ENCODE data around the gene LINC01488.

LINC01488 gene

DNA sequence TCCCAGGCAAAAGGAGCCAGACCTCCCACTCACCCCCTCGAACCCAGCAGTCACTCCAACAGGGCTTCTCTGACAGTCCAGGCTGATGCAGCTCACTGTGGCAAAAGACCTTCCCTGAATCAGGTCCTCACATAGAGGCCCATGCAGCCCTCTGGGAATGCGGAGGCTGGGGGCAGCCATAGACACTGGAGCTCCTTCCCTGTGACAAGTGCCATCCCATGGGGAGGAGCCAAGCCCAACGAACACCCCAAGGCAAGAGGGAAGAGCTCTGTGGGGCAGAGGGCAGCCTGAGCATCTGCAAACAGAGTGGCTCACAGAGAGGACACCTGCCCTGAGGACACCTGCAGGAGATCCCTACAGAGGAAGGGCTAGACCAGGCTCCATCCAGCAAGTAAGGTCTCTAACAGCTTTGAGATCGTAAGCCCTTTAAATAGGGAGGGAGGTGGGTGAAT lies at the start of gene LINC01488:
TSS of gene LINC01488 (plus strand) at position 271 of the 452 bp plus-strand sequence.
- DNase-seq (ENCODE audit: low read depth, low spot score), result no peak

DNA sequence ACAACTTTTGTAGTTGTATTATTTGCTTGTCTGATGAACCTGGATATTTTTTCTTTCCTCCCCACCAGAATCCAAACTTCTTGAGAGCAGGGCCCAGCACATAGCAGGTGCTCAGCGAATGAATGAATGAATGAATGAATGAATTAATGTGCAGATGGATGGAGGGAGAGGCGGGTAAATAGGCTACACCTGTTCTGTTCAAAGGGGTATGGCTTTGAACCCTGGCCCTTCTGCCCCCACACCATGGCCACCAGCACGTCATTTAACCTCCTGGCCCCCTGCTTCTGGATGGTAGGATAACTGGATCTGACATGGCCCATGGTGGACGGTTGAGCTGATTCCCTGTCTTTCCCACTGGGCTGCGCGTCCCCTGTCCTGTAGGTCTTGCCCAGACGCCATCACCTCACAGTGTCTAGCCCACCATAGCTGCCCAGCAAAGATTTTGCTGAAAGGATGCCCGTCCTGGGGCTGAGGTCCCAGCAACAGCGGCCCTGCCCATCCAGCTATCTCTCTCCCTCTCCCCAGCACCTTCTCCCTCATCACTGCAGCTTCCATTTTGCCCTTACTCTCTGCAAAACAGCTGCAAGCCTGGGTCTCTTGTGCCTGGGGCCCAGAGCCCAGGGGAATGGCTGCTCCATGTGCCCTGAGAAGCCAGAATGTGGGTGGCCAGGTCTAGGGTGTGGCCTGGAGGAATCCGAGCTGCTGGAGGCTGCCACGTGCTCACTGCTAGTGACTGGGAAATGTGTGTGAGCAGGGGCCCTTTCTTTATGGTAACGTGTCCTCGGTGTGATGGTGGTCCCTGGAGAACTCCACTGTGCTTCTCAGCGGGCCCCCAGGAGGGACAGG lies 49.3 kb upstream of the LINC01488 start:
- no peak for DNase-seq (ENCODE audit: low read depth, low spot score)

DNA sequence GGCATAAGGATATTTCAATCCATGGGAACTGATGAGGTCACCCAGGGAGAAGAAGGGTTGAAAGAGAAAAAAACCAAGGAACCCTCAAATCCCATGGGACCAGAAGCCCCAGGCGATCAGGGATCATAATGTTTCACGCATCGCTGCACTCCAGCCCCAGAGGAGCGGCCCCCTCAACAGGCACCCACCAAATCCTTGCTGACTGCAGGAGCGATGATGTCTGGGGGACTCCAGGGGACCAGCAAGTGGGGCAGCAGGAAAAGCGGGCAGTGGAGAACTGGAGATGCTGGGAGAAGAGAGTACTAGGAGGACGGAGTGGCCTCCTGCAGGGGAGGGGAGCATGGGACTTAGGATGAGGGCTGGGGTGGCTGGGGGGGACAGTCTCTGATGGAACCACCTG lies 47.7 kb upstream of the LINC01488 start:
- DNase-seq (ENCODE audit: low read depth, low spot score), result no peak

DNA sequence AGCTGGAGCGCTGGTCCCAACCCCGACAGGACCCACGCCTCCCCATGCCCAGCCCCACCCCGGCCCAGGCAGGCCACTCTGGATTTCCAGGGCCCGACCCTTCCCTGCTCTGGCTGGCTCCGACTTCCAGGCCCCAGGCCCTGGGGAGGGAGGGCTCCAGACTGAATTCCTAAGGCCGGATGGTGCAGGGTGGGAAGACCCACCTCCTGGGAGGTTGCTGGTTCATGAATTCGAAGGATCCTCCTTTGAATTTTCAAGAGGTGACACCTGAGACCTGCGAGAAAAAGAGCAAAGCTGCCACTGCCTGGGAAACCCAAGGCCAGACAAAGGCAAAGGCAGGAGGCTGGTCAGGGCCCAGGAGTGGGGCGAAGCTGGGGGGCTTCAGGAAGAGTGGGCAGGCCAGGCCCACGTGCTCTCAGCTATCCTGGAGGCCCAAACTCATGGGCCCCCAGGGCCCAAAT lies 47.0 kb upstream of the LINC01488 start:
- no peak for DNase-seq (ENCODE audit: low read depth, low spot score)

DNA sequence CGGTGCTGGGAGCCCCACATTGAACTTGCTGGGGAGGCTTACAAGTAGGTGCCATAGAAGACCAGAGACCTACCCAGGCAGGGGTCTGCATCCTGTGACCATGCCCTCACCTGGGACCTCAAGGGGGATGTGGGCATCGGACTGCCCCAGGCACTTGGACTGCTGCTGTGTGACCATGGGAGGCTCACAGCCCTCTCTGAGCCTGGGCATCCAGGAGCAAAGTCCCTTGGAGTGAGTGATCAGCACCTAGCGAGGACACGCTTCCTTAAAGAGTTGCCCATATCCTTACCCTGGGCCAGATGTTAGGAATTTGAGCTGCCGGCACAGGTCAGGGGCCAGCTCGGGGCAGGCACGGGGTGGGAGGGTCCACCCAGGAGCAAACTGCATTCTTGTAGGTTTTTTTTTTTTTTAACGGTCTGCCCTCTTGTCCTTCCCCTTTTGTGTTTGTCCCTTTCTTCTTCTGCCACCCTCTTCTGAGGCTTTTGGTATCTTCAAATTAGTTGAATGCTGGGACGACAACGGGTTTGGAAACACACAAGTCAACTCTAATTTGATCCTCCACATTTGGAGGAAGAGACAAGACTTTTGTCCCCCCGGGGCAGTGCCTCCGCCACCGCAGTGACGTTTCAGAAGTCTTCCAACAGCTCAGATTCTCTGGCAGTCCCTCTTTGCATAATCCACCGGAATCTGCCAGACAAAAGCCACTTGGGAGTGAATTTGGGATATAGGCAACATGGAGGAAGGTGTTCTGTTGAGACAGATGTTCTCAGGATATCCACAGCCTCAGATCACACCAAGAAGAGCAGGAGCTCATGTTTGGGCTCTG lies 46.1 kb upstream of the LINC01488 start:
- DNase-seq (ENCODE audit: low read depth, low spot score), result no peak

DNA sequence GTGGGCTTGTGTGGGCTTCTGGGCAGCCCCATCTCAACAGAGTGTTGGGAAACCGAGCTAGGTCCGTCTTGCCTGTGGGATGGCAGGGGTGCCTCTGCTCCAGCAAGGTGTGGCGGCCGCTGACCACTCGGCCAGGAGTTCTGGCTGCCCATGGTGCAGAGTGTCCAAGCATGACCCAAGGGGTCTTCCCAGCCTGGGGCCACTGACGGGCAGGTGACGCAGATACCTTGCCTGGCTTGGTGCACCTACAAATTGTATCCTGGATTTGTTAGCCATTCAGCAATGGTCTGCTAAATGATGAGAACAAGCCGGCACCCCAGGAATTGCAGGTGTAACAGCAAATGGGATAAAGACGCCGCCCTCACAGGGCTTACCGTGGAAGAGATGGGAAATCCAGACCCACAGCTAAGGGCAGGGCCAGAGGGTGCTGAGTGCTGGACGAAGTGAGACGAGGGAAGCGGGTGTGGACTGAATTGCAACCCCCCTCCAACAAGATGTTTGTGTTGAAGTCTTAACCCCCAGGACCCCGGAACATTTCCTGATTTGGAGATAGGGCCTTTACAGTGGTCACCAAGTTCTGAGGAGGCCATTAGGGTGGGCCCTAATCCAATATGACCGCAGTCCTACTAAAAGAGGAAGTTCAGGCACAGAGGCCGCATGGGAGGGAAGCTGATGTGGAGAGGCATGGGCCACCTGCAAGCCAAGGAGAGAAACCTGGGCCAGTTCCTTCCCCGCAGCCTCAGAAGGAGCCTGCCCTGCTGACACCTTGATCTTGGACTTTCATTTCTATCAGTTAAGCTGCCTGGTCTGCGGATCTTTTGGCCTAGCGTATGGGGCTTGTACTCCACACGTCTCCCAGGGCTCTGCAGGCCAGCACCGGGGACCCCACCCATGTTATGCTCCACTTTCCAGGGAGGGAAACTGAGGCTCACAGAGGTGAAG lies 45.2 kb upstream of the LINC01488 start:
- no peak for DNase-seq (ENCODE audit: low read depth, low spot score)

DNA sequence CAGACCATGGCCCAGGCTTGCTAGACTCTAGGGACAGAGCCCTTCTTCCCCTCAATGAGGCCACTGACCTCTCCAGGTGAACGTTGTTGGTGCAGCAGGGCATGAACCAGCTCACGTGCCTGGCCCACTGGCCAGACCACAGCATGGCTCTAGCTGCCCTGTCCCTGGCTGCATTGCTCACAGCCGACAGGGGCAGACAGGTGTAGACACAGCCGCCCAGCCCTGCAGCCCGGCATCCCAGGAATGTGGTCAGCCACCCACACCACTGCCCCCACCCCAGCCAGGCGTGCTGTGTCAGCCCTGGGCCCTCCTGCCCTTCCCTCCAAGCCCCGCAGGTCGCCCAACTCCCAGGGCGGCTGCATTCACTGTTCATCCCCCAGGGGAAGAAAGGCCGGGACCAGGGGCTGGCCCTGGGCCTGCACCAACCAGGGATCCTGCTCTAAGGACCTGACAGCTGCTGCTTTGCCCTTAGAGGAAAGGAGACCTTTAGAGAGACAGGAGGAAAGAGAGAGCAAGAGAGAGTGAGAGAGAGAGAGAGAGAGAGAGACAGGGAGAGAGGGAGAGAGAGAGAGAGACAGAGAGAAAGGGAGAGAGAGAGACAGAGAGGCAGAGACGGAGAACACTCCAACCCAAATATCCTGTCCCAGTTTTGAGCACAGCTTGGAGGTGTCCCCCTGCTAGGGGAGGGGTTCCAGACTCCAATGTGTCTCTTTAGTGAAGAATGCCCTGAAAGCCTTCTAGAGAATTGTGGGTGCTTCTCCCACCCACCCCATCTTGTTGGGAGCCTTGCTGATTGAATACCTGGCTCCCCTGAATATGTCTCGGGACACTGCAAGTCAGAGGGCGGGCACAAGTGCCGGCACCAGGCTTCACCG lies 44.2 kb upstream of the LINC01488 start:
- no peak for DNase-seq (ENCODE audit: low read depth, low spot score)

DNA sequence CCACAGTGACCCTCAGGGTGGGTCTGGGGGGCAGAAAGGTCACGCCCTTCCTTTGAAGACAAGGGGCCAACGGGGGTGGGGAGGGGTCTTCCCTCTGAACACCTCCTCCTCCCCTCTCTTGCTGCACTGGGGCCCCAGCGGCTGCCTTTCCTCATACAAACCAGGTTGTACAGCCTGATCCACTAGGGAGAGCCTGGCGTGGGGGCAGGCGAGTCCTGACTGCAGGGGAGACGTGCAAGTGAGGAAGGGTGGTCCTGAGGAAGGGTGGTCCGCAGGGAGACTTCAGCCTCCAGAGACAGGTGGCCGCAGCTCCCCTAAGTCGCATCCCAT lies 43.6 kb upstream of the LINC01488 start:
- no peak for DNase-seq (ENCODE audit: low read depth, low spot score)

DNA sequence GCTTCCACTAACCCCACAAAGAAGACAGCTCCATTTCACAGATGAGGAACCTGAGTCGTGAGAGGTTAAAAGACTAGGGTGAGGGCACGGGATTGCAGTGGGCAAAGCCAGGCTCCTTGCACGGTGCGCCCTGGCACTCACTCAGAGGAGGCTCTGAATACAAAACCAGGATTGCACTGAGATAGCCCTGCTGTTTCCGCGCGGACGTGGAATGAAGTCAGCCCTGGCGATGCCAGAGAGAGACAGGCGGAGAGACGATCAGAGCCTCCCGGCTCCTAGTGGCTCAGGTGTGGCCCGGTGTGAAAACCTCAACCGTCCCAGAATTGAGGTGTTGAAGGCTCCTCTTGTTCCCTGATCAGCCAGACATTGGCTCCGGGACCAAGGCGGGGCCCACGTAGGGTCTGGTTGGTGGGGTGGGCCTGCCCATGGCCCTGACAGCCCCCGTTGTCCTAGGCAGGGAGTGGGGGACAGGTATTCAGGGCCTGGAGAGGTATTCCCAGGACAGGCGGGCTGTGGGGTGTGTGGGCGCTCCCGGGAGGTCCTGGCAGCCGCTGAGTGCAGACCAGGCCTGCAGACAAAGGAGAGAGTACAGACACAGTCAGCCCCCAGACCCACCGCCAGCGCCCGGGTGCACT lies 43.1 kb upstream of the LINC01488 start:
- no peak for DNase-seq (ENCODE audit: low read depth, low spot score)

DNA sequence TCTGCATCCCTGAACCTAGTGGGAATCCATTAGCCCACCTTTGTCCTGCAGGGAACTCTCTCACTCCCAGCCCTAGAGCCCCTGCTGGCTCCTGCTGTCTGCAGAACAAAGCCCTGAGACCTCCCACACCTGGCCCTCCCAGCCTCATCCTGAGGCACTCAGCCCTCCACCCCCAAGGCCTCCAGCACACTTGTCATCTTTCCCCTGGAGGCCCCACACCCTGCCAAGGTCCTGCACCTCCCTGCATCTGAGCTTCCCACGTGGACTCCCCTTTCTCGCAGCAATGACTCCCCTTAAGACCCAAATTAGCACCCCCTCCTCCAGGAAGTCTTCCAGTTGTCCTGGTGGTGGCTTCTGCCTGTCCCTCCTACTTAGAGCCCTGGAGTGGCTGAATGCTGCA lies 42.3 kb upstream of the LINC01488 start:
- DNase-seq (ENCODE audit: low read depth, low spot score), result no peak

DNA sequence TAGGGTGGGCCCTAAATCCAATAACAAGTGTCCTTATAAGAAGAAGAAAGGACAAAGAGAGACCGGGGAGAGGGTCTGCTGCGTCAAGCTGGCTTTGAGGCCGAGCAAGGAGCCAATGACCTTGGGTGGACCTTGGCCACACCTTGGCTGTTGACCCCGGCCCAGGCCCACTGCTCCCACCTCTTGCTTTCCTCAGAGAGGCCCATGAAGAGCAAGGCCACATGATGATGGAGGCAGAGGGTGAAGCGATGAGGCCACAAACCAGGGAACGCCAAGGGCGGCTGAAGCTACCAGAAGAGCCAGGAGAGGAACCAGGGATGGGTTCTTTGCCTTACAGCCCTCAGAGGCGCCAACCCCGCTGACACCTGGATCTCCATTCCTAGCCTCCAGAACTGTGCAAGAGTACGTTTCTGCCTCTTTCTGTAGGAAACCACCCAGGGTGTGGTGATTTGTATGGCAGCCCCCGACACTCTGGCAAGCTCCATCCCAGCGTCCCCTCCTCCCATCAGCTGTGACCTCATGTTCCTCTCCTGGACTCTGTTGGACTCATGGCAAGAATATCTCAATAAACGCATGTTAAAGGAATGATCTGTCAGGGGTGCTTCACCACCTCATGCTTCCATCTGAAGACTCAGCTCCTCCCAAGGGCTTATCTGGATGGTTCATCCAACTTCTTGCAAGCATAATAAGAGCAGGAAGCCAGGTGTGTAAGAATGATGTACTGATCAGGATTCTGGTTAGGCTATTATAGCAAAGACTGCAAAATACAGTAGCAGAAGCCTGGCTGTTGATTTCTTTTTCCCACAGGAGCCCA lies 41.6 kb upstream of the LINC01488 start:
- DNase-seq (ENCODE audit: low read depth, low spot score), result no peak

DNA sequence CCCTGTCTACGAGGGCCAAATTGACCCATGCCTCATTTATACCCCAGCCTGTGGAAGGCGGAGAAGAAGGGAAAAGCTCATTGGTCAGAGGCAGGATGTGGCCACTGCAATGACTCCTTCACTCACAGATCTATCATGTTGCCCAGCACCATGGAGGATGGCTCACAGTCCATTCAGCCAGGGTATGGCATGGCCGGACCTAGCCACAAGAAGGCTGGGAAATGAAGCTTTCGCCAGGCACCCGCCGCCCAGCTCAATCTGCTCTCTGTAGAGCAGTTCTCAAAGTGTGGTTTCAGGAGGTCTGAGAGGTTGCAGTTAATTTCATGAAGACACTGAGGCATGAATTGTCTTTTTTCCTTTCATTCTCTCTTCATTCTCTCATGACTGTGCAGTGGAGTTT lies 40.6 kb upstream of the LINC01488 start:
- no peak for DNase-seq (ENCODE audit: low read depth, low spot score)

DNA sequence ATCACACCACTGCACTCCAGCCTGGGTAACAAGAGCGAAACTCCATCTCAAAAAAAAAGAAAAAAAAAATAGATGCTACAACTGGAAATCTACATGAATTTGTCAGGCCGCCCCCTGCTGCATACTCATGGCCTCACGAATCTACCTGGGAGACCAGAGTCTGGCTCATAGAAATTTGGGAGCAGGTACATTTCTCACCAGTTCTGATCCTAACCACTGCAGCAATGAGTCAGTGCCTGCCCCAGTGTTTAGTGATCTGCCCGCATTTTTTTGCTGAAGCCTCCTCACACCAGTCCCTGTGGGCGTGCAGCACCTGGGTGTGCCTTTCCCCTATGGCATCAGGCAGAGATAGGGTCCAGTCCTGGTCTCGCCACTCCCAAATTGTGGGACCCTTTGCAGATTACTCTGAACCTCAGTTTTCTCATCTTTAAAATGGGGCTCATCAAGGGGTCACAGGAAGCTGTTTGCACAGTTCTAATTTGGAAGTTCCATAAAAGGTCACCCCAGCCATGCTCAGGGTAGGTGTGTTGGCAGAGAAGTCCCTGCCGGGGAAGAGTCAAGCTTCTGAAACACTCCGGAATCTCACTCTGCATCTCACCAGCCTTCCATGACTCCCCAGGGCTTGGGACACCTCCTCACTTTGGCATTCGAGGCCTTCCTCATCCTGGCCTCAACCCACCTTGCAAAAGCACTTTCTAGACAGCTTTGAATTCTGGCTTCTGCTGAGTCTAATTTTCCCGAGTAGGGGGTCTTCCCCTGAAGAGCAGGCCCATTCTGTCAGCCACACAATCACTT lies 39.3 kb upstream of the LINC01488 start:
- DNase-seq (ENCODE audit: low read depth, low spot score), result no peak

DNA sequence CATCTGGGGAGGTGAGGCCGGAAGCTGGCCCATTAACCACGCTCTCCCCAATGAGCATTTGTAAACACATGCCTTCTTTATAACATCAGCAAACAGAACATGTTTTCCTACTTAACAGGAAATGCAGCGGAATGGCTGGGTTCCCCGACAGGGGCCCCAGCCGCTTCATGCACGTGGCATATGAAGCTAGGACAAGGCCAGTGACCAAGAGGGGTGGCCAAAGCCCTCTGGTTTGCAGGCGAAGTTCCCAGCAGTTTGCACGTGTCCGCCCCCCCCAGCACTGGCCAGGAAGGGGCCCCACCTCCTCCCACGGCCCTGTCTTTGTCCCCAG lies 38.7 kb upstream of the LINC01488 start:
- no peak for DNase-seq (ENCODE audit: low read depth, low spot score)

DNA sequence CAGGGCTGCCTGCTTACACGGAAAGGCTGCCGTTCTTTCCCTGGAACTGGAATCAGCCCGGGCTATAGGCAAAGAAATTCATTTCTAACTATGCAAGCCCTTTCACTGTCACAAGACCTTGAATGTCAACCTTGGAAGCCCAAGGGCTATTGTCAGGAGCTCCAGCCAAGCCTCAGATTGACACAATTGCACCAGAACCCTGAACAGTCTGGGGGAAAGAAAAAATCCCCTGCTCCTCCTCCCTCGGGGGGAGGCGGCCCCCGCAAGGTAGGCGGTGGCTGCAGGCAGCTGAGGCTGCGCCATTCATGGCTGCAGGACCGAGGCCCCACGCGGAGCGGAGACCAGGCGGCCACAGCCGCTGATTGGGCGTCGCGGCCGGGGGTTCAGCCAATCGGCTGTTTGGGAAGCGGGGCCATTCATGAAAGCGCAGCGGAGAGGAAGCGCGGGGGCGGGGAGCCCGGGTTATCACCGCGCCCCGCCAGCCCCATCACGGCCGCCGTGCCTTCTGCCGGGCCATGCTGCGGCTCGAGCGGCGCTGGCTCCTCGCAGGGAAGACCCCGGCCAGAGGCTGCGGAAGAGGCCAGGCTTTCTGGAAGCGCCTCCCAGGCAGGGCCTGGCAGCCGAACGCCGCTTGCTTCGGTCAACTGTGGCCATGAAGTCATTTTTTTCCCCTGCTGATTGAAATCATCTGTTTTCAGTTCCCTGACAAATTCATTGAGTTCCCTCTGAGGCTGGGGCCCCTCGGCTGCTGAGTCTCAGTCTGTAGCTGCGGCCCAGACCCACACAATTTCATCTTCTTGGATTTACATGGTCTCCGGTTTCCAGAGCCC lies 38.1 kb upstream of the LINC01488 start:
- no peak for DNase-seq (ENCODE audit: low read depth, low spot score)

DNA sequence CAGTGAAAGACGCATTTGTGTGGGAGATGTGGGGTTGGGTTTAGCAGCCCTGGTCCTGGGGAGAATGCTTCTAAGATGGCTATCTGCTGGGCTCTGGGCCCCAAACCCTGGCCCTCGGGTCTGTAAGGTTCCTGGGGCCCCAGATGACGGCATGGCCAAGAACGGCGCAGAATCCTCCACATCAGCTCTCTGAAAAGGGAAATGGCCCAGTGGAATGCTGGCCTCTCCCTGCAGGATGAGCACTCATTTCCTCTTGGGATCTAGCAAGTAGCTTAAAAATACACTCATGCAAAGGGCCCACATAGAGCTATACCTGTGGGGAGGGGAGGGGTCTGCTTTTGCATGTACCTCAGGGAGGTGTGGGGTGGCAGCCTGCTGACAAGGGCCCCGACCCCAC lies 37.5 kb upstream of the LINC01488 start:
- DNase-seq (ENCODE audit: low read depth, low spot score), result no peak

DNA sequence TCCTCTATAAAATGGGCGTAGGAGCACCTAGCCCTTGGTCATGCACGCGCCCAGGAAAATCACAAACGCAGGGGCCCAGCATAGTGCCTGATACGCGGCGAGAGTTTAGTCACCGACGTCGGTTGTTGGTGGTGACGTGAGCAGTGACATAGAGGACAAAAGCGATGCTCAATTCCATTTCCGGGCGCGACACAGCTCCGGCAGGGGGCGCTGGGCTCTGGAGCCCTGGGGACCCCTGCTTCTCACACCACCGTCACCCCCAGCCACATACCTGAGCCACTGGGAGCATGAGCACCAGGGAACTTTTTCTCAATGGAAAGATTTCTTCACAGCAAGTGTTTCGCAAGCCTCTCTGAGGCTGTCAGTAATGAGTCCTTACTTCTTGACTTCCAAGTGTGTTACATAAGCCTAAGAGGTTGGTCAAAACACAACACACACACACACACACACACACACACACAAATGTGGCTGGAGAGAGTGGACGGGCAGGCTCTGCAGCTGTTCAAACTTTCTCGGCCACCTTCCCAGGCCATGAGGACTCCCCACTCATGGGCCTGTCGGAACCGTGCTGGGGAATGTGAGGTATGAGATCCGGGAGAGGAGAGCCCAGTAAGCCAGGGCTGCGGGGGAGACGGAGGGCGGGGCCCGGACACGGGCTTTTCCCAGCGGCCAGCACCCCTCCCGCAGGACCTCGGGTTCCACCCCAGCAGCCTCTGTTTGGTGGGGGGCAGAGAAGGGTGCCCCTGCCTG lies 36.9 kb upstream of the LINC01488 start:
- DNase-seq (ENCODE audit: low read depth, low spot score), result no peak

Measured in iPS DF 19.7 (cell line).